HEK293T (cell line): ENCODE results near the gene PLD1.

ENCODE experiments used
- ARNT ChIP-seq: fragments of 450-650 bp; IDR thresholded peaks from 2 replicates; pipeline ENCODE4 v1.6.1; 2017; ENCODE audit warnings: mild to moderate bottlenecking
- BHLHE40 ChIP-seq: fragments of 450-650 bp; IDR thresholded peaks from 2 replicates; pipeline ENCODE4 v1.6.1; 2016; ENCODE audit warnings: mild to moderate bottlenecking, moderate library complexity, borderline replicate concordance
- ELF4 ChIP-seq: fragments of 450-650 bp; IDR thresholded peaks from 2 replicates; pipeline ENCODE4 v1.6.1; 2017; ENCODE audit warnings: antibody characterized with exemption
- FOXA1 ChIP-seq: fragments of 450-650 bp; IDR thresholded peaks from 2 replicates; pipeline ENCODE4 v1.6.1; 2016; ENCODE audit warnings: mild to moderate bottlenecking
- FOXK2 ChIP-seq: fragments of 450-650 bp; IDR thresholded peaks from 2 replicates; pipeline ENCODE4 v1.6.1; 2016; ENCODE audit warnings: mild to moderate bottlenecking
- FOXM1 ChIP-seq: fragments of 450-650 bp; IDR thresholded peaks from 2 replicates; pipeline ENCODE4 v1.6.1; 2017; ENCODE audit warnings: mild to moderate bottlenecking, borderline replicate concordance
- HDGF ChIP-seq: fragments of 450-650 bp; IDR thresholded peaks from 2 replicates; pipeline ENCODE4 v1.6.1; 2017; ENCODE audit warnings: antibody characterized with exemption, borderline replicate concordance
- NFRKB ChIP-seq: fragments of 450-650 bp; IDR thresholded peaks from 2 replicates; pipeline ENCODE4 v1.6.1; 2016; ENCODE audit warnings: mild to moderate bottlenecking, moderate library complexity
- SP1 ChIP-seq: fragments of 450-650 bp; IDR thresholded peaks from 2 replicates; pipeline ENCODE4 v1.6.1; 2017
- SUZ12 ChIP-seq: fragments of 450-650 bp; IDR thresholded peaks from 2 replicates; pipeline ENCODE4 v1.6.1; 2016; ENCODE audit warnings: mild to moderate bottlenecking
- ZNF384 ChIP-seq: fragments of 450-650 bp; IDR thresholded peaks from 2 replicates; pipeline ENCODE4 v1.6.1; 2016

DNA sequence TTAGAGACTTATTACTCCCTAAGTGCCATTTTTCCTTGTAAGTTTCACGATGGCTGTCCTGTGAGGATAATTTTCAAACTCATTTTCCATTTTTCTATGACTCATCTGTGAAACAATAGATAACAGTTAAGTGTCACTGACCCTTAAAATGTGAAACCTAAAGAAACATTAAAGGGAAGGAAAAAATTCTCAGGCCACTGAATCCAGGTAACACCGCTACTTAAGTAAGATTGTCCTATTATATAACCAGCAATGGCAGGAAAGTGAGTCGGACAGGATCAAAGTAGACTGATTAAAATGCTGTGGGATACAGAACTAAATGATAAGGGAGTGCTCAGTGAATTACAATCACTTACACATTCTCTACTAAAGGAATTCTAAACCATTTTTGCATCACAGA, 12.4 kb downstream of the PLD1 start:
- TF ChIP-seq ARNT (no peak), BHLHE40 (no peak), FOXK2 (no peak), ZNF384 (no peak), FOXA1 (no peak), ELF4 (no peak), FOXM1 (no peak), NFRKB (no peak), SUZ12 (no peak), SP1 (no peak), HDGF (no peak)
